SK-MEL-5 (cell line): ENCODE results near the gene SYT9. TPM values are rescaled to one million over a fixed set of nuclear protein-coding genes. Genes with fewer than 3 reads are reported as not detected.
A peak's percentile ranks its signal among the peaks of the same experiment; 100 is the strongest.
"Not testable (repeated sequence)": the region's sequence is repeated elsewhere in the genome, so short reads cannot be mapped to it uniquely, and the experiment has no call there.

Experiments
- DNase-seq: peaks from one replicate; pipeline ENCODE4 v3.0.0-alpha.2; 2016; ENCODE audit warnings: low read depth, low spot score
- in situ Hi-C: cut with HindIII; loops from 2 replicates; pipeline ENCODE4 v1.10.0; 2016; ENCODE audit warnings: low sequenced_read_pairs, high pct_unique_total_duplicates, low pct_unique_long_range_greater_than_20kb
- total RNA-seq: library from RNA; depleted of rRNA; stranded (reverse); fragments of >200 nt; shearing (Covaris generic); gene quantifications from 2 replicates; pipeline ENCODE4 v1.2.3, GENCODE V29; 2014

Gene SYT9
- total RNA-seq, 1 experiment from 2014 or later: 0.11 TPM

DNA sequence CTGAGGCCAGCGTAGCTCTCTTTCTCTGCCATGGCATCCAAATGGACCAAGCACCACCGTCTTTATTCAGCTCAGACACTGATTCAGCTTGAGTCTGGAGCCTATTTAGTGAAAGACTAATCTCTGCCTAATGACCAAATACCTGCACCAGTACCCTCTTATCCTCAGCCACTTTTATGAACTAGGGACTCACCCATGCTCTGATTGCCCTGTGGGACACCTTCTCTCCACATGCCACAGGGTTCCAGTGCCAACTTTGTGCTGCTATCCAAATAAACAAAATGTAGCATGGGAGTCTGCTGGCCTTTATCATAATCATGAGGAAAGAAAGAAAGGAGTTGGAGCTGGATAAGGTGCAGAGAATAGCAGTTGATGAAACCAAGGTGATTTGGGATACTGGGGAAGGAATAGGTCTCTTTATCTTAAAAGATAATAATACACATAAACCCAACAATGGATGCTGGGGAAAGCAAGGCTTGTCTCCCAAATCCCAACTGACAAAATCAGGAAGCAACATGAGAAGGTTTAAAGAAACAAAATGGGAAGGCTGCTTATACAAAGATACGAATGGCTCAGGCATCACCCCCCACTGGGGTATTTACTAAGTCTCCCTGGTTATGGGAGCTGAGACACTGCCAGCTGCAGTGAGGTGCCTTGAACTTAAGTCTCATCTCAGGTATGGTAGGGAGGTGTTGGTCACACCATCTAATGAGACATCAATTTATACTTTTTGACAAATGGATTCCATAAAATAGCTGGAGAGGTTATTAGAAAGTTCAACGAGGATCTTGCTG lies 63.3 kb downstream of the SYT9 start:
- no peak for DNase-seq
- in situ Hi-C loops: no loop called here

GRCh38 chr11:7319501-7319900 lies 67.8 kb downstream of the SYT9 start:
- DNase-seq: no peak
- in situ Hi-C loops: no loop called here

DNA sequence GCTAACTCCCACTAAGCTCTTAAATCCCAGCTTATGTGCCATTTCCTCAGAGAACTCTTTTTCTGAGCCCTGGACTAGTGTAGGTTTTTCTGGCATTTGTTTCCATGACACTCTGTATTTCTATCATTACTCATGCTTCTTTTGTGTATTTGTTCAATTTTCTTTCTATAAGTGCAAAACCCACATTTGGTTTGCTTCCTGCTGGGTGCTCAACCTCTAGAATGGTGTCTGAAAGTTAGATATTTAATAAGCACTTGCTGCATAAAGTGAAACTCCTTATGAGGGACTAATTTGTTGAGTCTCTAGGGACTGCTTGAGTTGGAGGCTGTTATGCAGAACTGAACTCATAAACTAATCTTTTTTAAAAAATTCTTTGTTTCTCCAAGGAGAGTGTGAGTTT lies 68.6 kb downstream of the SYT9 start:
- in situ Hi-C loops: no loop called here

GRCh38 chr11:7321473-7322450 lies 70.1 kb downstream of the SYT9 start:
- no peak for DNase-seq
- in situ Hi-C loops: no loop called here

More for the DNA sequence above, 68.6 kb downstream of the SYT9 start:
- no peak for DNase-seq

DNA sequence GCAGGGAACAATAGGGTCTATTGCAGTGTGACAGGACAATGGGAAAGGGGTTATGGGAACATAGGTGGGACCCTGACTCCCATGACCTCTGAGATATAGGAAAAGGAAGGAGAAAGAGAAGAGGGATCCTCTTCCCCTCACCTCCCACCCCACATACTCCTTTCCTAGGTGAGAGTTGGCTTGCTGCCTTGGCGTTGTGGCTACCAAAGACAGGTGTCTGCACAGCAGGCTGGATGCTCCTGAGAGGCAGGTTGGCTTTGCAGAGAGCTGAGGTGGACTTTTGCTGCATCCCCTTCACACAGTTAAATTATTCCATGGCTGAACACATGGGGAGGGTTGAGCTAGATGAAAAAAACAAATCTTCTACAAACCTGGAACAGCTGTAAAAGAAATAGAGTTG lies 80.7 kb downstream of the SYT9 start:
- in situ Hi-C loops: no loop called here
- no peak for DNase-seq

- in situ Hi-C loops: no loop called here
- DNase-seq: no peak
These were observed 81.3 kb downstream of the SYT9 start for GRCh38 chr11:7332962-7333361.

DNA sequence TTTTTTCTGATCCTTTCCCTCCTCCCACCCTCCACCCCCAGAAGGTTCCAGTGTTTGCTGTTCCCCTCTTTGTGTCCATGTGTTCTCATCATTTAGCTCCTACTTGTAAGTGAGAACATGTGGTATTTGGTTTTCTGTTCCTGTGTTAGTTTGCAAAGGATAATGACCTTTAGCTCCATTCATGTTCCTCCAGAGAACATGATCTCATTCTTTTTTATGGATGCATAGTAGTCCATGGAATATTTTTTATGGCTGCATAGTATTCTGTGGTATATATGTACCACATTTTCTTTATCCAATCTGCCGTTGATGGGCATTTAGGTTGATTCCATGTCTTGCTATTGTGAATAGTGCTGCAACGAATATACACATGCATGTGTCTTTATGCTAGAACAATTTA lies 83.7 kb downstream of the SYT9 start:
- in situ Hi-C loops: not testable (repeated sequence)

DNA sequence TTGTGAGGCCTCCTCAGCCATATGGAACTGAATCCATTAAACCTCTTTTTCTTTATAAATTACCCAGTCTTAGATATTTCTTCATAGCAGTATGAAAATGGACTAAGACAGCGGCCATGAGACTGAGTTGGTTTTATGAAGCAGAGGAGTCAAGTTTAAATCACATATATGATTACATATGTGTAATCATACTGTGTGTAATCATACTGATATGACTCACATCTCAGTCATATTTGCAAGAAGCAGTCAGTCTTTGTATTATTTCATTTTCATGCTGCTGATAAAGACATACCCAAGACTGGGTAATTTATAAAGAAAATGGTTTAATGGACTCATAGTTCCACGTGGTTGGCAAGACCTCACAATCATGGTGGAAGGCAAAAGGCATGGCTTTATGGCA lies 89.8 kb downstream of the SYT9 start:
- no peak for DNase-seq
- in situ Hi-C loops: no loop called here

More for the DNA sequence above, 83.7 kb downstream of the SYT9 start:
- not testable (repeated sequence) for DNase-seq

DNA sequence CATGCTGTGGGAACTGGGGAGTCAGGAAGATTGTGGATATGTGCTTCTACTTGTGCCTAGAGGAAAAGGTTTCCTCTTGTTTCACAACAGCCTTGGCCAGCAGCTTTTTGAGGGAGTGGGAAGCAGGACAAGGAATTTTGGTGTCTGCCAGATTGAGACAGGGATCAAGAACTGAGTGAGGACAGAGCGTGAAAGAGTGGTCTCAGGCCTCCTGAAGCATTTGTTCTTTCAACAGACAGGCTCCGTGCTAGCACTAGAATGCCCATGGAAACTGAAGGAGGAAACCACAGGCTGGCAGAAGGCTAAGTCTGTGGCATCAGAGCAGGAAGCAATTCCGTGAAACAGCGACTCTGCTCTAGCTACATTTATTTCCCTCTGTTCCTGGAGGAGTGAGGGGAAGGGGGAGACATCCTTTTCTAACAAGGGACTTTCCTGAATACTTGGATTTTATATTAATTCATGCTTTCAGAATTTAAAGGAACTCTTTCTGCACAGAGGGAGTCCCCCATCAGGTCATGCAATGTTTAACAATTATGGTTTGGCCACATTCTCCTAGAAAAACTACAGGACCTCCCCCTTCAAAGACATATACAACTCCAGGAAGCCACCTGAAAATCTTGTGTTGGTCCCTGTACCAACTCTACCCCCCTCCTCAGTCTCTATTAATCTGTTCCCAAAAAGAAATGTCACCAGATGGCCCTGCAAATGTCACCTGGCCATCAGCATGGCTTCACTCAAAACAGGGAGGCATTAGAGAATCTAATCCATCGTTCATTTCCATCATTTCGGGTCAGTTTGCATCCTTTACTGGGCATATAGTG lies 96.1 kb downstream of the SYT9 start:
- in situ Hi-C loops: no loop called here
- DNase-seq: no peak

DNA sequence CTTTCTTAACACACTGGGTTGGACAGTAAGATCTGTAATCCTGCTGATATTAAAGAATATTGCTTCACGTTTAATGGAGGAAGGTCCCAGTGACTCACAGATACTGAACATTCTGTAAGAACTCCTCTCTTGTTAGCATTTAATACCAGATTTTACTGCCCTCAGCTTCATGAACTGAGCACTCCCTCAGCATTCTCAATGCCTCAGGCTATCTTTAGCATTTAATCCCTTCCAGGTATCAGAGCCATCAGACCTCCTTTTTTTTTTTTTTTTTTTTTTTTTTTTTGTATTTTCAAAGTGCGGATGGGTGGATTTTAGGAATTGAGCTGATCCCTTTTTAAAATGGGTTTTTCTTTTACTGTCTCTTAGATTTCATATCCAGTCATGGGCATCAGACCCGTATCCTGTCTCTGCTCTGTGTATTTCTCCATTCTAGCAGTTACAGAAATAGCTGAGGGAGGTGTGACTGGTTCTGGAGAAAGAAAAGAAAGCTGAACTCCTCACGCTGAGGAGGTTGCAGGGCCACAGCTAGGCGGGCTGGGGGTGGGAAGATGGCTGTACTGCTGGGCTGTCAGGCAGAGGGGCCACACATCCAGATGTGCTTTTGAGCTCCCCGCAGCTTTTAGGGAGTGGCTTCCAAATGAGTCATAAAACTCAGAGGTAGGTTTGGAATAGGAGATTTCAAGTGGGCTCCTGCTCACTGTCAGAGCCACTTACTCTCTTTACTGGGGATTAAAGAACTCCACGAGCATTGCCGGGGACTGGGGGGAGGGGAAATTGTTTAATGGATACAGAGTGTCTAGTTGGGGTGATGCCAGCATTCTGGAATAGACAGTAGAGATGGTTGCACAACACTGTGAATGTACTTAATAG lies 97.0 kb downstream of the SYT9 start:
- in situ Hi-C loops: no loop called here
- DNase-seq: no peak

DNA sequence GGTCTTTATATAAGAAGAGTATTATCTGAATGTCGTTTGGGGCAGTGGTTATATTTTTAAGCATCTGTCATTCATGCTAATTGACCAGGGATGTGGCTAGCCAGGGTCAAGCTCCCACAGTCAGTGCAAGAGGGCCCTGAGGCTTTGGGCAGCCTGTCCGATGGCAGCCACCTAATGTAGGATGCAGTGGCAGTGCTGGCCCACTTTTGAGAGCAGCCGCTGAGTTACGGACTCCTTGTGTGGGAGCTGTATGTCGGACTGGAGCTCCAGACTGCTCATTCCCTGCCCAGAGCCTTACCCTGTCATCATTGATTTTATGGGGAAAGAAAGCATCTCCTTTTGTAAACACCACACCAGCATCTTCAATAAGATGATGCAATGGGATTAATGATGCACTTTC lies 99.5 kb downstream of the SYT9 start:
- no peak for DNase-seq
- in situ Hi-C loops: no loop called here

GRCh38 chr11:7353100-7353499 lies 101.4 kb downstream of the SYT9 start:
- DNase-seq: peak; percentile 71
- in situ Hi-C loops: no loop called here

DNA sequence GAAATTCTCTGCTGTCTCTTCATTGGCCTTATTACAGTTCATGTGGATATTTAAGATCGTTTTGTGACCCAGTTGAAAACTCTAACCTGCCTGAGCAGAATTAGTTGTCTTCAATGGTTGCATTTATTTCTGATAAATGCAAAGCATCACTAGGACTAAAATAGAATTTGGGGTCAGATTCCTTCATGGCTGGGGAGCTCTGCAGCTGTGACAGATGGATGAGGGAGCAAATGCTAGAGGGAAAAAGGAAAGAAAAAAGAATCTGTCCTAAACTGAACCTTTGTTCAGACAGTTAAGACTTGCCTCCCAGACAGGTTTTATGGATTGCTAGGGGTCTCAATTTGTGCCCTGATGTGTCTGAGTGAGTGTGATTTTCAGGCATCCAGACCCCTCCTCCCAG lies 113.0 kb downstream of the SYT9 start:
- in situ Hi-C loops: no loop called here
- no peak for DNase-seq

DNA sequence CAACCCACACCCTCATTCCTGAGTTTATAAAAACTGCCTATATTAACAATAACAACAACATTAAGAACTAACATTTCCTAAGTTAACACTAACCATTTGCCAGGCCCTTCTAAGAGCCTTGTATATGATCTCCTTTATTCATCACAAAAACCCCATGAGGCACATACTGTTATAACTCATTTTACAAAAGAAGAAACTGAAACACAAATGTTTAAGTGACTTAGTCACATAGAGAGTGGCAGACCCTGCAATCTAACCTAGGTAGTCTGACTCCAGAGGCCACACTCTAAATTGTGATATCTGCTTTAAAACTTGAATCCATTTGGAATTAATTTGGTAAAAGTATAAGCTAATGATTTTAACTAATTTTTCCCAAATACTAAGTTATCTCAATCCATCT lies 116.1 kb downstream of the SYT9 start:
- in situ Hi-C loops: no loop called here
- DNase-seq: no peak

GRCh38 chr11:7376386-7376785 lies 124.7 kb downstream of the SYT9 start:
- DNase-seq: no peak
- in situ Hi-C loops: no loop called here

DNA sequence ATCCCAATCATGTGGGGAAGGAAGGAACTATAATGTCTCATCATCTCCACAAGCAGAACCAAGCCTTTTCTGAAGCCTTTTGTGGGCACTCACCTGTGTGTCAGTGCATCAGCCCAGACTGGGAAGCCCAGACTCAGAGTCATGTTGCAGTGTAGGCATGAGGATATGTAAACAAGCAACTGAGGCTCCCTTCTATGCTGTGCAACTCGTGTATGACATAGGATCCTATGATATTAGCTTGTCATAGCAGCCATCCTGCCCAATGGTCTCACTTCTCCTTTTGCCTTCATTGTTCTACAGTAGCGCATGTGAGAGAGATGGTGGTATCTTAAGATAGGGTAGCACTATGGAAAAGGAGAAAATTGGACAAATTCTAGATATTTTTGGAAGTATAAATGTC lies 130.2 kb downstream of the SYT9 start:
- in situ Hi-C loops: no loop called here
- no peak for DNase-seq

DNA sequence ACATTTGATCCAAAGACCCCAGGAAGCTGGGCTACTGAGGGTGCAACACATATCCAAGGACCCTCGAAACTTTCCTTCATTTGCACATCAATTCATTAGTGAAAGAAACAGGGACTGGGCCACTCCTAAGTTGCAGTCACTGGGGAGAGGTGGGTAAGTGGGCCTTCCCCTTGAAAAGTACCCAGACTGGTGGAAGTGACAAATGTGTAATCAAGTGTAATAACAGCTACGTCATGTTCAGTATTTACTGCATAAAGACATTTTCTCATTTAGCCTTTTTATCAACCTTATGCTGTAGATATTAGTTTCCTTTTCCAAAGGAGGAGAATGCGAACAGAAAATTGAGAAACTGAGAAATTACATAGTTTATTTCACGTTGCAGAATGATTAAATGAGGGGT lies 131.7 kb downstream of the SYT9 start:
- DNase-seq: no peak
- in situ Hi-C loops: no loop called here
